WTC11 (cell line): ENCODE results near the gene CLSTN2. TPM values are rescaled to one million over a fixed set of nuclear protein-coding genes. Genes with fewer than 3 reads are reported as not detected.

ENCODE experiments used
- ATAC-seq: fragments of 200-7000 bp; cut with Tn5 transposase; 2 replicates; pipeline ENCODE4 v1.10.0; 2021; ENCODE audit warnings: mild to moderate bottlenecking, moderate library complexity
- CTCF ChIA-PET: fragments of 300-600 bp; sonication (Branson Sonifier 250); formaldehyde crosslinking; loops from one replicate; lab custom pipeline; 2021; ENCODE audit warnings: antibody characterized with exemption; lab: Charles Lee
- POLR2A ChIA-PET: fragments of 350-600 bp; sonication (Branson Sonifier 250); formaldehyde crosslinking; loops from one replicate; lab custom pipeline; 2021; ENCODE audit warnings: antibody characterized with exemption; lab: Charles Lee
- DNase-seq: peaks from one replicate; pipeline ENCODE4 v3.0.0; 2021; ENCODE audit warnings: low spot score
- H3K27ac Mint-ChIP-seq: 2 replicates; pipeline ENCODE4 v1.8.0; 2021; ENCODE audit warnings: mixed read lengths
- H3K27me3 Mint-ChIP-seq: 2 replicates; pipeline ENCODE4 v1.8.0; 2021; ENCODE audit warnings: low read depth, mild to moderate bottlenecking, moderate library complexity, mixed read lengths
- H3K36me3 Mint-ChIP-seq: 2 replicates; pipeline ENCODE4 v1.8.0; 2021; ENCODE audit warnings: mixed read lengths
- H3K4me1 Mint-ChIP-seq: 2 replicates; pipeline ENCODE4 v1.8.0; 2022; ENCODE audit warnings: mixed read lengths
- H3K4me3 Mint-ChIP-seq: 2 replicates; pipeline ENCODE4 v1.8.0; 2021; ENCODE audit warnings: mild to moderate bottlenecking, moderate library complexity, mixed read lengths
- H3K9me3 Mint-ChIP-seq: 2 replicates; pipeline ENCODE4 v1.8.0; 2021; ENCODE audit warnings: mixed read lengths
- ATF1 ChIP-seq: sonication (generic); formaldehyde crosslinking; IDR thresholded peaks from 2 replicates; pipeline ENCODE4 v1.8.1; 2023; ENCODE audit warnings: mild to moderate bottlenecking, moderate library complexity, missing genetic modification reagents
- CREB1 ChIP-seq: sonication (generic); formaldehyde crosslinking; IDR thresholded peaks from 2 replicates; pipeline ENCODE4 v1.8.0; 2023; ENCODE audit warnings: mild to moderate bottlenecking, missing genetic modification reagents
- E2F1 ChIP-seq: sonication (generic); formaldehyde crosslinking; IDR thresholded peaks from 2 replicates; pipeline ENCODE4 v1.8.0; 2022; ENCODE audit warnings: mild to moderate bottlenecking, missing genetic modification reagents
- ETV6 ChIP-seq: sonication (generic); formaldehyde crosslinking; IDR thresholded peaks from 2 replicates; pipeline ENCODE4 v1.8.1; 2022; ENCODE audit warnings: mild to moderate bottlenecking, missing genetic modification reagents
- FOXJ3 ChIP-seq: sonication (generic); formaldehyde crosslinking; IDR thresholded peaks from 2 replicates; pipeline ENCODE4 v1.9.0; 2021; ENCODE audit warnings: missing genetic modification reagents, mild to moderate bottlenecking, borderline replicate concordance
- GABPB1 ChIP-seq: sonication (generic); formaldehyde crosslinking; IDR thresholded peaks from 2 replicates; pipeline ENCODE4 v1.8.1; 2023; ENCODE audit warnings: mild to moderate bottlenecking, missing genetic modification reagents
- JAZF1 ChIP-seq: fragments of 250-450 bp; sonication (Bioruptor Pico); IDR thresholded peaks from 2 replicates; pipeline ENCODE4 v1.9.0; 2021; ENCODE audit warnings: moderate library complexity, mild to moderate bottlenecking, inconsistent platforms
- MAX ChIP-seq: sonication (generic); formaldehyde crosslinking; IDR thresholded peaks from 2 replicates; pipeline ENCODE4 v1.8.0; 2022; ENCODE audit warnings: mild to moderate bottlenecking, missing genetic modification reagents
- MXD4 ChIP-seq: fragments of 250-450 bp; sonication (Bioruptor Pico); IDR thresholded peaks from 2 replicates; pipeline ENCODE4 v1.8.0; 2021; ENCODE audit warnings: mild to moderate bottlenecking, moderate library complexity, borderline replicate concordance
- MYBL2 ChIP-seq: sonication (generic); formaldehyde crosslinking; IDR thresholded peaks from 2 replicates; pipeline ENCODE4 v1.8.1; 2023; ENCODE audit warnings: mild to moderate bottlenecking, moderate library complexity, missing genetic modification reagents
- NFATC4 ChIP-seq: fragments of 250-450 bp; sonication (Bioruptor Pico); IDR thresholded peaks from 2 replicates; pipeline ENCODE4 v1.9.0; 2021; ENCODE audit warnings: mild to moderate bottlenecking
- PRDM15 ChIP-seq: sonication (generic); formaldehyde crosslinking; IDR thresholded peaks from 2 replicates; pipeline ENCODE4 v1.8.0; 2022; ENCODE audit warnings: missing genetic modification reagents
- PRRX2 ChIP-seq: fragments of 250-450 bp; sonication (Bioruptor Pico); IDR thresholded peaks from 2 replicates; pipeline ENCODE4 v1.8.0; 2021; ENCODE audit warnings: mild to moderate bottlenecking
- SMAD3 ChIP-seq: sonication (generic); formaldehyde crosslinking; IDR thresholded peaks from 2 replicates; pipeline ENCODE4 v1.8.0; 2022; ENCODE audit warnings: missing genetic modification reagents, mild to moderate bottlenecking, borderline replicate concordance
- TP53 ChIP-seq: sonication (generic); formaldehyde crosslinking; IDR thresholded peaks from 2 replicates; pipeline ENCODE4 v1.8.1; 2023; ENCODE audit warnings: mild to moderate bottlenecking, missing genetic modification reagents
- ZNF219 ChIP-seq: sonication (generic); formaldehyde crosslinking; IDR thresholded peaks from 2 replicates; pipeline ENCODE4 v1.8.0; 2023; ENCODE audit warnings: missing genetic modification reagents, mild to moderate bottlenecking, borderline replicate concordance
- ZNF232 ChIP-seq: sonication (generic); formaldehyde crosslinking; IDR thresholded peaks from 2 replicates; pipeline ENCODE4 v1.8.0; 2022; ENCODE audit warnings: mild to moderate bottlenecking, missing genetic modification reagents
- ZNF317 ChIP-seq: sonication (generic); formaldehyde crosslinking; IDR thresholded peaks from 2 replicates; pipeline ENCODE4 v1.8.1; 2023; ENCODE audit warnings: low read depth, mild to moderate bottlenecking, moderate library complexity, missing genetic modification reagents, borderline replicate concordance
- ZNF532 ChIP-seq: fragments of 250-450 bp; sonication (Bioruptor Pico); IDR thresholded peaks from 2 replicates; pipeline ENCODE4 v1.9.0; 2021; ENCODE audit warnings: mild to moderate bottlenecking, borderline replicate concordance
- total RNA-seq: library from RNA; stranded (reverse); gene quantifications from 3 replicates; pipeline ENCODE4 v1.2.3, GENCODE V29; 2021
- TF ChIP-seq, protein P1 (sequence below): sonication (generic); formaldehyde crosslinking; IDR thresholded peaks from 2 replicates; pipeline ENCODE4 v1.8.1; 2023; ENCODE audit warnings: mild to moderate bottlenecking, missing genetic modification reagents
- TF ChIP-seq, protein P2 (sequence below): sonication (generic); formaldehyde crosslinking; IDR thresholded peaks from 2 replicates; pipeline ENCODE4 v1.8.0; 2022; ENCODE audit warnings: mild to moderate bottlenecking, missing genetic modification reagents

CLSTN2 gene
- total RNA-seq, 1 experiment from 2014 or later = 0.35 TPM

DNA sequence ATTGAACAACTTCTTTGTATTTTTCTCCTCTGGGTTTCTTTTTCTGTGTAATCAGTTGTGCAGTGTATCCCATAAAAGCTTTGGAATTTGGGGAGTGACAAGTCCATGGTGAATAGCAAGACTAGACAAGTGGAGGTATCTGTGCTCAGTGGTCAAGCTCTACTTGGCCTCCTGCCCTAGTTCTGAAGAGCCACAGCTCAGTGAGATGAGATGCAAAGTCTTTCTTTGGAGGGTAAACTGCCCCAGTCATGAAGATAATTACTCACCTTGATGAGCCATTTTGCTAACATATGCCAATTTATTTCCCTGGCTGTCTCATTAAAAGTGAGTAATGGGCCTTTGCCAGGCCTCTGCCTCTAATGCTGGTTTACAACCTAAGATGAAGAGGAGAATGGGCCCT lies 471.7 kb downstream of the CLSTN2 start (continued):
- TF ChIP-seq SMAD3 (CRISPR knock-in tag) = no peak
- no peak for TF ChIP-seq MAX (CRISPR knock-in tag)

- no peak for ATAC-seq
- Mint-ChIP-seq H3K9me3 (peaks cover 11% of the 10 kb centered on the region), H3K27me3 (no peaks in the 10 kb centered on the region), H3K36me3 (no peaks in the 10 kb centered on the region), H3K27ac (no peak overlapping the region), H3K4me1 (peaks cover under 1% of the 10 kb centered on the region; the same call in 1 of the 2 replicates), H3K4me3 (no peak overlapping the region)
- ChIA-PET POLR2A (no interaction called here), CTCF (no interaction called here)
- no peak for DNase-seq
- TF ChIP-seq, protein P1, sequence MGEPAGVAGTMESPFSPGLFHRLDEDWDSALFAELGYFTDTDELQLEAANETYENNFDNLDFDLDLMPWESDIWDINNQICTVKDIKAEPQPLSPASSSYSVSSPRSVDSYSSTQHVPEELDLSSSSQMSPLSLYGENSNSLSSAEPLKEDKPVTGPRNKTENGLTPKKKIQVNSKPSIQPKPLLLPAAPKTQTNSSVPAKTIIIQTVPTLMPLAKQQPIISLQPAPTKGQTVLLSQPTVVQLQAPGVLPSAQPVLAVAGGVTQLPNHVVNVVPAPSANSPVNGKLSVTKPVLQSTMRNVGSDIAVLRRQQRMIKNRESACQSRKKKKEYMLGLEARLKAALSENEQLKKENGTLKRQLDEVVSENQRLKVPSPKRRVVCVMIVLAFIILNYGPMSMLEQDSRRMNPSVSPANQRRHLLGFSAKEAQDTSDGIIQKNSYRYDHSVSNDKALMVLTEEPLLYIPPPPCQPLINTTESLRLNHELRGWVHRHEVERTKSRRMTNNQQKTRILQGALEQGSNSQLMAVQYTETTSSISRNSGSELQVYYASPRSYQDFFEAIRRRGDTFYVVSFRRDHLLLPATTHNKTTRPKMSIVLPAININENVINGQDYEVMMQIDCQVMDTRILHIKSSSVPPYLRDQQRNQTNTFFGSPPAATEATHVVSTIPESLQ (CRISPR knock-in tag) = no peak
- TF ChIP-seq MYBL2 (CRISPR knock-in tag) = no peak
- no peak for TF ChIP-seq PRDM15 (CRISPR knock-in tag)
- TF ChIP-seq TP53 (CRISPR knock-in tag) = no peak
- no peak for TF ChIP-seq JAZF1 (CRISPR knock-in tag)
- TF ChIP-seq, protein P2, sequence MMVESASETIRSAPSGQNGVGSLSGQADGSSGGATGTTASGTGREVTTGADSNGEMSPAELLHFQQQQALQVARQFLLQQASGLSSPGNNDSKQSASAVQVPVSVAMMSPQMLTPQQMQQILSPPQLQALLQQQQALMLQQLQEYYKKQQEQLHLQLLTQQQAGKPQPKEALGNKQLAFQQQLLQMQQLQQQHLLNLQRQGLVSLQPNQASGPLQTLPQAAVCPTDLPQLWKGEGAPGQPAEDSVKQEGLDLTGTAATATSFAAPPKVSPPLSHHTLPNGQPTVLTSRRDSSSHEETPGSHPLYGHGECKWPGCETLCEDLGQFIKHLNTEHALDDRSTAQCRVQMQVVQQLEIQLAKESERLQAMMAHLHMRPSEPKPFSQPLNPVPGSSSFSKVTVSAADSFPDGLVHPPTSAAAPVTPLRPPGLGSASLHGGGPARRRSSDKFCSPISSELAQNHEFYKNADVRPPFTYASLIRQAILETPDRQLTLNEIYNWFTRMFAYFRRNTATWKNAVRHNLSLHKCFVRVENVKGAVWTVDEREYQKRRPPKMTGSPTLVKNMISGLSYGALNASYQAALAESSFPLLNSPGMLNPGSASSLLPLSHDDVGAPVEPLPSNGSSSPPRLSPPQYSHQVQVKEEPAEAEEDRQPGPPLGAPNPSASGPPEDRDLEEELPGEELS (CRISPR knock-in tag) = no peak
Measured at GRCh38 chr3:140408252-140408651, 473.3 kb downstream of the CLSTN2 start.

DNA sequence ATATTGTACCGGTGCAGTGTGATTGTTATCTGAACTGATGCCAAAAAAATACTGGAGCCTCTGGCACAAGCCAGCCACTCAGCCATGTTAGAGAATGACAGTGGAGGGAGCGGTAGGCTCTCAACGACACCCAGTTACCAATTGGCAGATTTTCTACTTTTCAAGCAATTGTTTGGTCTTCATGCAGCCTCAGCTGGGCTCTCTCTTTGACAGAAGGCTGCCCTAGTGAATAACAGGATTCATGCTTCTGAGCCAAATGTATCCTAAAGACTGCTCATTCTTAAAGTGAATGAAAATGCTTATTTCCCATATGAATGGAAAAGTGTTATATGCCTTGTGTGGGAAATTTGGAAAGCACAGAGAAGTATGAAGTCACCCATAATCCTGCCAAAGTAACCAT lies 481.7 kb downstream of the CLSTN2 start:
- Mint-ChIP-seq H3K36me3 (no peaks in the 10 kb centered on the region), H3K9me3 (peaks cover 6% of the 10 kb centered on the region; the same call in 1 of the 2 replicates), H3K4me1 (0 out of 2 replicates have a peak, but pooled peaks cover 3% of the 10 kb centered on the region), H3K27me3 (peaks cover 6% of the 10 kb centered on the region), H3K27ac (no peak overlapping the region), H3K4me3 (no peak overlapping the region)
- no peak for DNase-seq
- POLR2A ChIA-PET = no interaction called here
- no peak for ATAC-seq
- CTCF ChIA-PET = interaction anchor here (1.1 kb wide), 1 partner anchor 15 kb away, joined by 3 read pairs; no protein-coding TSS in a partner anchor
- TF ChIP-seq MXD4 (CRISPR knock-in tag) (no peak), ZNF532 (CRISPR knock-in tag) (no peak), CREB1 (no peak), GABPB1 (no peak), ZNF232 (CRISPR knock-in tag) (no peak), E2F1 (no peak), FOXJ3 (no peak), ATF1 (CRISPR knock-in tag) (no peak), ETV6 (CRISPR knock-in tag) (no peak), ZNF317 (CRISPR knock-in tag) (no peak), SMAD3 (CRISPR knock-in tag) (no peak), NFATC4 (no peak), ZNF219 (CRISPR knock-in tag) (no peak), PRRX2 (CRISPR knock-in tag) (no peak)
